HG03565 (cell line): ENCODE data around the gene RBM20.
"Not testable (repeated sequence)": the region's sequence is repeated elsewhere in the genome, so short reads cannot be mapped to it uniquely, and the experiment has no call there.

Experiments
- ATAC-seq: cut with Tn5 transposase; IDR thresholded peaks from one replicate; pipeline ENCODE4 v1.9.1; 2021; ENCODE audit warnings: mild to moderate bottlenecking, moderate library complexity; ENCODE audit not compliant: unreplicated experiment

RBM20 gene

GRCh38 chr10:110647136-110647430 is 2.9 kb downstream of the RBM20 start:
- no peak for ATAC-seq

GRCh38 chr10:110648692-110649346 is 4.7 kb downstream of the RBM20 start:
- no peak for ATAC-seq

GRCh38 chr10:110649347-110650264 is 5.5 kb downstream of the RBM20 start:
- ATAC-seq: no peak

- ATAC-seq: no peak
Observed at GRCh38 chr10:110650265-110650668, 6.1 kb downstream of the RBM20 start.

GRCh38 chr10:110651044-110651958 is 7.2 kb downstream of the RBM20 start:
- ATAC-seq: peak; percentile 90

GRCh38 chr10:110652475-110653118 is 8.5 kb downstream of the RBM20 start:
- no peak for ATAC-seq

GRCh38 chr10:110655320-110655719 is 11.2 kb downstream of the RBM20 start:
- ATAC-seq: no peak

- ATAC-seq: no peak
Observed at GRCh38 chr10:110656612-110657011, 12.5 kb downstream of the RBM20 start.

GRCh38 chr10:110657973-110658691 is 14.0 kb downstream of the RBM20 start:
- no peak for ATAC-seq

- no peak for ATAC-seq
Observed at GRCh38 chr10:110659558-110659957, 15.4 kb downstream of the RBM20 start.

- ATAC-seq: not testable (repeated sequence)
Observed at GRCh38 chr10:110660289-110660688, 16.2 kb downstream of the RBM20 start.

- no peak for ATAC-seq
Observed at GRCh38 chr10:110661292-110661691, 17.2 kb downstream of the RBM20 start.

- ATAC-seq: no peak
Observed at GRCh38 chr10:110664483-110665420, 20.6 kb downstream of the RBM20 start.

- not testable (repeated sequence) for ATAC-seq
Observed at GRCh38 chr10:110666259-110666658, 22.1 kb downstream of the RBM20 start.

GRCh38 chr10:110666673-110667072 is 22.5 kb downstream of the RBM20 start:
- ATAC-seq: no peak

- ATAC-seq: no peak
Observed at GRCh38 chr10:110667620-110668343, 23.6 kb downstream of the RBM20 start.

GRCh38 chr10:110668443-110668842 is 24.3 kb downstream of the RBM20 start:
- ATAC-seq: no peak

- ATAC-seq: no peak
Observed at GRCh38 chr10:110670335-110670734, 26.2 kb downstream of the RBM20 start.
